Measurements from ENCODE around the gene VPS18.

Gene VPS18

GRCh38 chr15:40879609-40880008, 14.6 kb upstream of the VPS18 start:
- Mint-ChIP-seq H3K27ac (no peak overlapping the region), H3K27me3 (ENCODE audit: low read depth, poor library complexity) (peaks cover 7% of the 10 kb centered on the region), H3K36me3 (ENCODE audit: low read depth) (no peaks in the 10 kb centered on the region), H3K9me3 (peaks cover 7% of the 10 kb centered on the region), H3K4me1 (no peaks in the 10 kb centered on the region), H3K4me3 (no peak overlapping the region)
- no peak for TF ChIP-seq CTCF (IDR thresholded peaks at IDR 0.05)
- no peak for DNase-seq

GRCh38 chr15:40881351-40881750, 12.9 kb upstream of the VPS18 start:
- no peaks in the 10 kb centered on the region for H3K36me3 Mint-ChIP-seq (ENCODE audit: low read depth)
- H3K27ac Mint-ChIP-seq = no peak overlapping the region
- no peaks in the 10 kb centered on the region for H3K4me1 Mint-ChIP-seq
- no peak for TF ChIP-seq CTCF (IDR thresholded peaks at IDR 0.05)
- no peak overlapping the region for H3K4me3 Mint-ChIP-seq
- no peak for DNase-seq
- H3K27me3 Mint-ChIP-seq (ENCODE audit: low read depth, poor library complexity) = no peaks in the 10 kb centered on the region
- peaks cover 7% of the 10 kb centered on the region for H3K9me3 Mint-ChIP-seq

- Mint-ChIP-seq H3K27me3 (ENCODE audit: low read depth, poor library complexity) (peaks cover 3% of the 10 kb centered on the region), H3K4me1 (no peaks in the 10 kb centered on the region), H3K27ac (no peak overlapping the region), H3K9me3 (peaks cover 7% of the 10 kb centered on the region), H3K4me3 (no peak overlapping the region), H3K36me3 (ENCODE audit: low read depth) (no peaks in the 10 kb centered on the region)
- TF ChIP-seq CTCF (IDR thresholded peaks at IDR 0.05) = no peak
- no peak for DNase-seq
Measured at GRCh38 chr15:40886586-40886985, 7.7 kb upstream of the VPS18 start.

GRCh38 chr15:40889112-40889511, 5.1 kb upstream of the VPS18 start:
- DNase-seq = no peak
- no peak overlapping the region for H3K27ac Mint-ChIP-seq
- H3K4me1 Mint-ChIP-seq = peaks cover 6% of the 10 kb centered on the region
- no peak for TF ChIP-seq CTCF (IDR thresholded peaks at IDR 0.05)
- H3K27me3 Mint-ChIP-seq (ENCODE audit: low read depth, poor library complexity) = peaks cover 23% of the 10 kb centered on the region
- H3K36me3 Mint-ChIP-seq (ENCODE audit: low read depth) = no peaks in the 10 kb centered on the region
- no peaks in the 10 kb centered on the region for H3K9me3 Mint-ChIP-seq
- no peak overlapping the region for H3K4me3 Mint-ChIP-seq

GRCh38 chr15:40891138-40891537, 3.1 kb upstream of the VPS18 start:
- H3K36me3 Mint-ChIP-seq (ENCODE audit: low read depth) = peaks cover 3% of the 10 kb centered on the region
- H3K9me3 Mint-ChIP-seq = no peaks in the 10 kb centered on the region
- H3K4me1 Mint-ChIP-seq = peaks cover 20% of the 10 kb centered on the region
- DNase-seq = no peak
- H3K27me3 Mint-ChIP-seq (ENCODE audit: low read depth, poor library complexity) = peaks cover 23% of the 10 kb centered on the region
- no peak for TF ChIP-seq CTCF (IDR thresholded peaks at IDR 0.05)
- H3K4me3 Mint-ChIP-seq = no peak overlapping the region
- no peak overlapping the region for H3K27ac Mint-ChIP-seq

- peaks cover 20% of the 10 kb centered on the region for H3K4me1 Mint-ChIP-seq
- H3K36me3 Mint-ChIP-seq (ENCODE audit: low read depth) = peaks cover 11% of the 10 kb centered on the region
- H3K9me3 Mint-ChIP-seq = no peaks in the 10 kb centered on the region
- no peak overlapping the region for H3K4me3 Mint-ChIP-seq
- TF ChIP-seq CTCF (IDR thresholded peaks at IDR 0.05) = peak; percentile 64
- H3K27ac Mint-ChIP-seq = no peak overlapping the region
- peak; percentile 43 for DNase-seq
- H3K27me3 Mint-ChIP-seq (ENCODE audit: low read depth, poor library complexity) = peaks cover 23% of the 10 kb centered on the region
Measured at GRCh38 chr15:40891810-40892446, 2.3 kb upstream of the VPS18 start.
